Measurements from ENCODE around the gene IDS.

GRCh38 chrX:149510386-149510785 lies 5.3 kb upstream of the IDS start:
- TF ChIP-seq POLR2A (IDR thresholded peaks at IDR 0.05) (no peak), CTCF (IDR thresholded peaks at IDR 0.05) (no peak)

All from sigmoid colon (tissue), 3 donors.